PC-3 (cell line): ENCODE data around the gene USP32. TPM values are rescaled to one million over a fixed set of nuclear protein-coding genes. Genes with fewer than 3 reads are reported as not detected.
"Not testable (repeated sequence)": the region's sequence is repeated elsewhere in the genome, so short reads cannot be mapped to it uniquely, and the experiment has no call there.

Experiments used
- ATAC-seq: fragments of 200-7000 bp; cut with Tn5 transposase; 2 replicates; pipeline ENCODE4 v1.9.1; 2020; ENCODE audit warnings: mild to moderate bottlenecking, moderate library complexity
- BruUV-seq: library from RNA; stranded (reverse); fragments of 400-500 nt; replicated peaks from 2 replicates; lab custom pipeline; 2021; lab: Mats Ljungman, UMichigan
- CTCF ChIA-PET: fragments of 300-600 bp; sonication (Branson Sonifier 250); formaldehyde crosslinking; loops from one replicate; lab custom pipeline; 2022; ENCODE audit warnings: antibody characterized with exemption; lab: Charles Lee
- POLR2A ChIA-PET: fragments of 300-600 bp; sonication (Branson Sonifier 250); formaldehyde crosslinking; loops from one replicate; lab custom pipeline; 2022; ENCODE audit warnings: antibody characterized with exemption; ENCODE audit not compliant: unreplicated experiment; lab: Charles Lee
- DNase-seq: peaks from one replicate; pipeline ENCODE4 v3.0.0-alpha.2; 2015
- H2AFZ ChIP-seq: fragments of 300-600 bp; sonication (generic); 2 replicates; pipeline ENCODE4 v1.6.0; 2016; ENCODE audit warnings: antibody characterized with exemption, low read length
- H3F3A ChIP-seq: fragments of 300-600 bp; sonication (generic); one replicate; pipeline ENCODE4 v1.6.0; 2017; ENCODE audit warnings: antibody characterized with exemption, low read length, control low read depth, mild to moderate bottlenecking; ENCODE audit not compliant: unreplicated experiment
- H3K27ac ChIP-seq: fragments of 300-600 bp; sonication (generic); 2 replicates; pipeline ENCODE4 v1.5.1; 2016; ENCODE audit warnings: mild to moderate bottlenecking, low read length
- H3K27me3 ChIP-seq: fragments of 300-600 bp; sonication (generic); 2 replicates; pipeline ENCODE4 v1.6.1; 2016; ENCODE audit warnings: low read length, mixed read lengths
- H3K36me3 ChIP-seq: fragments of 300-600 bp; sonication (generic); 2 replicates; pipeline ENCODE4 v1.6.1; 2016; ENCODE audit warnings: low read depth, mixed run types, low read length, mixed read lengths
- H3K4me1 ChIP-seq: fragments of 300-600 bp; sonication (generic); 2 replicates; pipeline ENCODE4 v1.5.1; 2016; ENCODE audit warnings: low read length; ENCODE audit not compliant: insufficient read depth
- H3K4me2 ChIP-seq: fragments of 300-600 bp; sonication (generic); 2 replicates; pipeline ENCODE4 v1.6.0; 2016; ENCODE audit warnings: low read length
- H3K4me3 ChIP-seq: fragments of 300-600 bp; sonication (generic); 2 replicates; pipeline ENCODE4 v1.5.1; 2016; ENCODE audit warnings: mild to moderate bottlenecking, low read length, mixed read lengths
- H3K79me2 ChIP-seq: fragments of 300-600 bp; sonication (generic); 2 replicates; pipeline ENCODE4 v1.6.1; 2017; ENCODE audit warnings: low read length, mixed read lengths
- H3K9ac ChIP-seq: fragments of 300-600 bp; sonication (generic); 2 replicates; pipeline ENCODE4 v1.6.0; 2016; ENCODE audit warnings: mild to moderate bottlenecking, low read length
- H3K9me2 ChIP-seq: fragments of 300-600 bp; sonication (generic); replicated peaks from 2 replicates; pipeline ENCODE4 v1.6.1; 2016; ENCODE audit warnings: mixed run types, low read length, mixed read lengths
- H3K9me3 ChIP-seq: fragments of 300-600 bp; sonication (generic); 2 replicates; pipeline ENCODE4 v1.6.1; 2016; ENCODE audit warnings: low read length, mixed read lengths
- H4K20me1 ChIP-seq: fragments of 300-600 bp; sonication (generic); 2 replicates; pipeline ENCODE4 v1.6.1; 2016; ENCODE audit warnings: low read length, mixed read lengths
- EZH2 ChIP-seq: fragments of 300-600 bp; sonication (generic); IDR thresholded peaks from one replicate; pipeline ENCODE4 v1.6.1; 2017; ENCODE audit warnings: antibody characterized with exemption, mild to moderate bottlenecking, low read length; ENCODE audit not compliant: unreplicated experiment
- EZH2phosphoT487 ChIP-seq: fragments of 300-600 bp; sonication (generic); IDR thresholded peaks from 2 replicates; pipeline ENCODE4 v1.6.1; 2018; ENCODE audit warnings: mild to moderate bottlenecking, antibody characterized with exemption, low read length, borderline replicate concordance
- intact Hi-C: fragments of 100-400 bp; cut with micrococcal nuclease; formaldehyde crosslinking; loops from 2 replicates; pipeline ENCODE4 v1.9.0; 2023
- total RNA-seq: library from RNA; depleted of rRNA; stranded (reverse); fragments of >200 nt; gene quantifications from 2 replicates; pipeline ENCODE4 v1.2.3, GENCODE V29; 2014
- TF ChIP-seq, protein P1 (sequence below): fragments of 300-600 bp; sonication (generic); conservative IDR thresholded peaks from 2 replicates; pipeline ENCODE4 v1.5.1; 2017; ENCODE audit warnings: antibody characterized with exemption, low read depth, mild to moderate bottlenecking, low read length

The USP32 gene
- total RNA-seq, 1 experiment from 2014 or later = 34.1 TPM

DNA sequence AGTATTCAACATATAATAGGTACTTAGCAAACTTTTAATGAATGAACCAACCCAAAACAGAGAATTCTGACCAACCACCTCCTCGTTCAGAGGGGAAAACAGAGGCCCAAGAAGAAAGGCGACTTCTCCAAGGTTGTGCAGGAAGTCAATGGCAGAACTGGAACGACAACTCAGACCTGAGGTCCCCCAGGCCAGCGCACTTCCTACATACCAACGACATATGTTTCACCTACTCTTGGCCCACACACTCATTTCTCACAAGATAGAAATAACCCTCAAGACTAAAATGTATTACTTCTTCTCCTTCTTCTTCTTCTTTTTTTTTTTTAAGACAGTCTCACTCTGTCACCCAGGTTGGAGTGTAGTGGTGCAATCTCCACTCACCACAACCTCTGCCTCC is 44.7 kb upstream of the USP32 start:
- peak overlapping the region; percentile 87; the same call in 1 of the 2 replicates for H2AFZ ChIP-seq
- H3K9me2 ChIP-seq = no peaks in the 10 kb centered on the region
- no peak for ATAC-seq
- H3K27me3 ChIP-seq = no peaks in the 10 kb centered on the region
- no peak overlapping the region for H3K9ac ChIP-seq
- H3K4me1 ChIP-seq = peaks cover 7% of the 10 kb centered on the region
- no peaks in the 10 kb centered on the region for H3K79me2 ChIP-seq
- CTCF ChIA-PET = no interaction called here
- H3K4me2 ChIP-seq = no peak overlapping the region
- no peaks in the 10 kb centered on the region; the same call in 1 of the 2 replicates for H3K36me3 ChIP-seq
- no peak overlapping the region for H3K4me3 ChIP-seq
- no peaks in the 10 kb centered on the region for H3F3A ChIP-seq
- DNase-seq = no peak
- no TSS peak for BruUV-seq
- H3K27ac ChIP-seq = no peak overlapping the region
- intact Hi-C loops = loop anchor here (1.0 to 5.0 kb wide), 4 partner anchors 121 to 293 kb away; no protein-coding TSS in a partner anchor
- TF ChIP-seq EZH2 = no peak
- no peak for TF ChIP-seq EZH2phosphoT487
- TF ChIP-seq, protein P1, sequence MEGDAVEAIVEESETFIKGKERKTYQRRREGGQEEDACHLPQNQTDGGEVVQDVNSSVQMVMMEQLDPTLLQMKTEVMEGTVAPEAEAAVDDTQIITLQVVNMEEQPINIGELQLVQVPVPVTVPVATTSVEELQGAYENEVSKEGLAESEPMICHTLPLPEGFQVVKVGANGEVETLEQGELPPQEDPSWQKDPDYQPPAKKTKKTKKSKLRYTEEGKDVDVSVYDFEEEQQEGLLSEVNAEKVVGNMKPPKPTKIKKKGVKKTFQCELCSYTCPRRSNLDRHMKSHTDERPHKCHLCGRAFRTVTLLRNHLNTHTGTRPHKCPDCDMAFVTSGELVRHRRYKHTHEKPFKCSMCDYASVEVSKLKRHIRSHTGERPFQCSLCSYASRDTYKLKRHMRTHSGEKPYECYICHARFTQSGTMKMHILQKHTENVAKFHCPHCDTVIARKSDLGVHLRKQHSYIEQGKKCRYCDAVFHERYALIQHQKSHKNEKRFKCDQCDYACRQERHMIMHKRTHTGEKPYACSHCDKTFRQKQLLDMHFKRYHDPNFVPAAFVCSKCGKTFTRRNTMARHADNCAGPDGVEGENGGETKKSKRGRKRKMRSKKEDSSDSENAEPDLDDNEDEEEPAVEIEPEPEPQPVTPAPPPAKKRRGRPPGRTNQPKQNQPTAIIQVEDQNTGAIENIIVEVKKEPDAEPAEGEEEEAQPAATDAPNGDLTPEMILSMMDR = no peak
- H4K20me1 ChIP-seq = no peaks in the 10 kb centered on the region
- POLR2A ChIA-PET = no interaction called here
- H3K9me3 ChIP-seq = peaks cover 3% of the 10 kb centered on the region; the same call in 1 of the 2 replicates

DNA sequence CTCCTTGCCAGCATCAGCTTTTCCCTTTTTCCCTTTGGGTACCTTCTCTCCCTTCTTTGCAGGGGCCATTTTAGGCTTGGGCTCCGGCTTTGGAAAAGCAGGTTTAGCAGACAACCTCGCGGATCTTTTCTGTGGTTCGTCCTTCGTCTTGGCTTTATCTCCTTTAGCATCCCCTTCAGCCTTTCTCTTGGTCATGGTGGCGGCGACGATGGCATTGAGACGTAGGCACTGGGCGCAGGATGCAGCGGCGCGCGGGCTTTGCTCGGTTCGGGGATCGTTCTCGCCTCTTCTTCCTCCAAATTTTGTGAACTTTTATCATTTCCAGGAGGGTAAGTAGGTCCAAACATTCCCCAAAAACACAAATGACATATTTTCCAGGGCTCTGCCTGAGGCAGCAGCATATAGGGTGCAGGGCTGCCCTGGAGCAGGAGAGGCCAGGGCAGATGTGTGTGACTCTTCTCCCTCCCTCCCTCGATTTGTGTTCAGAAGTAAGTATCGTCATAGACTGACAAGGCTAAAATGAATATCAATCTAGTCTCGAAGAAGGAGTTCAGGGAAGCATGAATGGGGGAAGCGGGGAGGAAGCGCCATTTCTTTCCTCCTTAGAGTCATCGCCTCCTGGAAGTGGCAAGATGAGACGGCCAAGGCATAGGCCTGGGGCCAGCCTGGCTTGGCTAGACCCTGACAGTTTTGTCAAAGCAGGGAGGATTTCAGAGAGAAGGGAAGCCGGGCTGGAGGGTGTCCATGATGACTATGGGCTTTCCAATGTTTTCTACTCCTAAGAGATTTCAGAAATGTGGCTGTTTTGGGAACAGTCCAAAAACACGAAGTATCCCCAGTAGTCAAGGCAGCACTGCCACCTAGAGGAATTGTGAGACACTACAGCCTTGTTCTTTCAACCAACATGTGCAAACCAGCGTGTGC is 43.6 kb upstream of the USP32 start:
- Histone ChIP-seq H3K27ac (no peak overlapping the region), H3K36me3 (no peaks in the 10 kb centered on the region; the same call in 1 of the 2 replicates), H3K4me1 (peaks cover 7% of the 10 kb centered on the region), H2AFZ (peak overlapping the region; percentile 87), H3K27me3 (no peaks in the 10 kb centered on the region), H3K9me2 (no peaks in the 10 kb centered on the region), H4K20me1 (no peaks in the 10 kb centered on the region), H3K9me3 (peaks cover 3% of the 10 kb centered on the region; the same call in 1 of the 2 replicates), H3K4me2 (peak overlapping the region; percentile 58), H3K79me2 (no peaks in the 10 kb centered on the region), H3K4me3 (peak overlapping the region; percentile 17; the same call in 1 of the 2 replicates), H3K9ac (peak overlapping the region; percentile 33; the same call in 1 of the 2 replicates), H3F3A (no peaks in the 10 kb centered on the region)
- ATAC-seq (peak; percentile 68), DNase-seq (peak; percentile 98)
- no TSS peak for BruUV-seq
- intact Hi-C loops = loop anchor here (1.0 to 5.0 kb wide), 4 partner anchors 120 to 292 kb away; no protein-coding TSS in a partner anchor
- TF ChIP-seq EZH2phosphoT487 = no peak
- TF ChIP-seq EZH2 = no peak
- TF ChIP-seq, protein P1 = peak; percentile 98
- POLR2A ChIA-PET = interaction anchor here (0.7 kb wide), 1 partner anchor 34 kb away, joined by 8 read pairs; no protein-coding TSS in a partner anchor
- CTCF ChIA-PET = no interaction called here

DNA sequence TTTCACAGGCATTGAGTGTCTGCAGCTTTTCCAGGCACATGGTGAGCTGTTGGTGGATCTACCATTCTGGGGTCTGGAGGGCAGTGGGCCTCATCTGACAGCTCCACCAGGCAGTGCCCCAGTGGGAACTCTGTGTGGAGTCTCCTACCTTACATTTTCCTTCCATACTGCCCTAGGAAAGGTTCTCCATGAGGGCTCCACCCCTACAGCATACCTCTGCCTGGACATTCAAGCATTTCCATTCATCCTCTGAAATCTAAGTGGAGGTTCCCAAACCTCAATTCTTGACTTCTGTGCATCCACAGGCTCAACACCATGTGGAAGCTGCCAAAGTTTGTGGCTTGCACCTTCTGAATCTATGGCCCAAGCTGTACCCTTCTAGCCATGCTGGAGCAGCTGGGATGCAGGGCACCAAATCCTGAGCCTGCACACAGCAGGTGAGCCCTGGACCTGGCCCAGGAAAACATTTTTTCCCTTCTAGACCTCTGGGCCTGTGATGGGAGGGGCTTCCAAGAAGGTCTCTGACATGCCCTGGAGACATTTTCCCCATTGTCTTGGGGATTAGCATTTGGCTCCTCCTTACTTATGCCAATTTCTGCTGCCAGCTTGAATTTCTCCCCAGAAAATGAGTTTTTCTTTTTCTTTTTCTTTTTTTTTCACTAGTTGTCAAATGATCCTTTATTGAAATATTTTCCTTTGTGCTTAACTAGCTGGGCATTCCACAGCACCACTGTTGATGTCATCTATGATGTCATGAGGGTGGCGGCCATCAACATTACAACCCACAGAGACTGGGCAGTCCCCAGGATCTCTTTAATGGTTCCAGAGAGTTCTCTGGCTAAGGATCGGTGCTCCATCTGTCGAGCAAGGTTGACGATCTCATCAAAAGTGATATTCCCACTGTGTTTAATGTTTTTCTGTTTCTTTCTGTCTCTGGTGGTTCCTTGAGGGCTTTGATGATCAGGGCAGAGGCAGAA is 41.4 kb upstream of the USP32 start:
- CTCF ChIA-PET = interaction anchor here (0.5 kb wide), 1 partner anchor 117 kb away, joined by 3 read pairs; no protein-coding TSS in a partner anchor
- intact Hi-C loops, H3K9me2 ChIP-seq, H3K4me3 ChIP-seq, H4K20me1 ChIP-seq, ATAC-seq, H2AFZ ChIP-seq, H3K27ac ChIP-seq, H3K79me2 ChIP-seq, H3K9ac ChIP-seq, H3K9me3 ChIP-seq, H3K4me2 ChIP-seq, H3K4me1 ChIP-seq, H3K36me3 ChIP-seq, POLR2A ChIA-PET, BruUV-seq, H3K27me3 ChIP-seq, DNase-seq, H3F3A ChIP-seq: not testable (repeated sequence)

DNA sequence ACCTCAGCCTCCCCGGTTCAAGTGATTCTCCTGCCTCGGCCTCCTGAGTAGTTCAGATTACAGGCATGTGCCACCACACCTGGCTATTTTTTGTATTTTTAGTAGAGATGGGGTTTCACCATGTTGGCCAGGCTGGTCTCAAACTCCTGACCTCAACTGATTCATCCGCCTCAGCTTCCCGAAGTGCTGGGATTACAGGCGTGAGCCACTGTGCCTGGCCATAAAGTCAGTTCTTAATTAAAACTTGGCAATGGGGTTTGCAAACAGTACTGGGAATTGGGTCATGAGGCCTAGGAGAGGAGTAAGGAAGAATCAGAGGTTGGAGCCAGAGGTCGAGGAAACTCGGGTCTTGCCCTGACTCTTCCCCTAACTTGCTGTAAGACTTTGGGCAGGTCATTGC is 38.6 kb upstream of the USP32 start:
- H3K9me2 ChIP-seq, H3F3A ChIP-seq, DNase-seq, CTCF ChIA-PET, intact Hi-C loops, BruUV-seq, H4K20me1 ChIP-seq, H3K9ac ChIP-seq, ATAC-seq, H2AFZ ChIP-seq, H3K4me1 ChIP-seq, H3K27me3 ChIP-seq, H3K36me3 ChIP-seq, H3K79me2 ChIP-seq, H3K27ac ChIP-seq, H3K4me2 ChIP-seq, H3K9me3 ChIP-seq, H3K4me3 ChIP-seq, POLR2A ChIA-PET: not testable (repeated sequence)
